ENCODE measurements around the gene PSMD2. TPM values are rescaled to one million over a fixed set of nuclear protein-coding genes. Genes with fewer than 3 reads are reported as not detected.

PSMD2 gene
- total and polyA plus RNA-seq, 10 of the 15 experiments (the other 5 are each of a cell fraction or from before 2014, with no cell fraction given) = 103 to 515 (median 197) TPM

- in situ Hi-C loops (cut with MboI) (no loop called here), intact Hi-C loops (cut with micrococcal nuclease; ENCODE audit: unreplicated experiment) (no loop called here)
- SMC1A ChIA-PET (ENCODE audit: uncharacterized antibody, unreplicated experiment) = interaction anchor here (0.6 kb wide), 1 partner anchor 229 kb away, joined by 3 read pairs; no protein-coding TSS in a partner anchor
- CTCF ChIA-PET = no interaction called here
- no peak overlapping the region for H3K4me3 ChIP-seq
- ATAC-seq (no peak), DNase-seq (ENCODE audit: low read depth, low spot score) (no peak), FAIRE-seq (no peak)
- no peak overlapping the region for H3K4me2 ChIP-seq (ENCODE audit: control insufficient read depth, insufficient read depth)
- H3K9ac ChIP-seq (ENCODE audit: control insufficient read depth, insufficient read depth, low read length) = no peak overlapping the region
- H3K27ac ChIP-seq (ENCODE audit: control insufficient read depth, insufficient read depth) = no peak overlapping the region
- H3K4me1 ChIP-seq (ENCODE audit: control insufficient read depth, insufficient read depth, low read length) = no peaks in the 10 kb centered on the region; the same call in 1 of the 2 replicates
- H3K27me3 ChIP-seq (replicated peaks in 1 of 2; ENCODE audit: control insufficient read depth in 2 of 2, insufficient read depth in 2 of 2, low read length in 1 of 2) = no peaks in the 10 kb centered on the region
- H3K79me2 ChIP-seq (ENCODE audit: control insufficient read depth, insufficient read depth, low read length) = peaks cover 18% of the 10 kb centered on the region
- RAD21 ChIA-PET (ENCODE audit: unreplicated experiment) = no interaction called here
- peaks cover 71 to 78% of the 10 kb centered on the region in 2 experiments for H3K36me3 ChIP-seq (ENCODE audit: control insufficient read depth in 2 of 2, insufficient read depth in 2 of 2, low read length in 1 of 2)
- POLR2A ChIA-PET = no interaction called here
- H2AFZ ChIP-seq (ENCODE audit: control insufficient read depth, low read depth, low read length) = no peak overlapping the region
- no TSS peak for BruUV-seq (replicated peaks)
- WGBS (ENCODE audit: insufficient coverage, insufficient replicate concordance, low lambda C conversion rate, missing lambda C conversion rate) = 98% methylated on average over 8 of the region's 8 CpGs
- H4K20me1 ChIP-seq (ENCODE audit: control insufficient read depth, insufficient read depth) = no peaks in the 10 kb centered on the region; the same call in none of the 2 replicates
- no peaks in the 10 kb centered on the region for H3K9me3 ChIP-seq (replicated peaks; ENCODE audit: control insufficient read depth, insufficient read depth, low read length)
- no peak for TF ChIP-seq SP1 (IDR thresholded peaks at IDR 0.05; ENCODE audit: low read depth, low read length)
- no peak for TF ChIP-seq USF2 (IDR thresholded peaks at IDR 0.05; ENCODE audit: borderline replicate concordance, low read depth, low read length)
Measured at GRCh38 chr3:184323696-184324095, 24.7 kb downstream of the PSMD2 start.

- no peak overlapping the region for H2AFZ ChIP-seq (ENCODE audit: control insufficient read depth, low read depth, low read length)
- ChIA-PET CTCF (interaction anchor here (1.8 kb wide), 1 partner anchor 29 kb away, joined by 6 read pairs; no protein-coding TSS in a partner anchor), RAD21 (ENCODE audit: unreplicated experiment) (no interaction called here), POLR2A (interaction anchor here (0.7 kb wide), 1 partner anchor 138 kb away, joined by 3 read pairs; no protein-coding TSS in a partner anchor), SMC1A (ENCODE audit: uncharacterized antibody, unreplicated experiment) (no interaction called here)
- H3K4me2 ChIP-seq (ENCODE audit: control insufficient read depth, insufficient read depth) = no peak overlapping the region
- BruUV-seq (replicated peaks) = TSS peak; percentile 3
- no peaks in the 10 kb centered on the region; the same call in 1 of the 2 replicates for H3K4me1 ChIP-seq (ENCODE audit: control insufficient read depth, insufficient read depth, low read length)
- FAIRE-seq = no peak
- H3K4me3 ChIP-seq = no peak overlapping the region
- WGBS (ENCODE audit: insufficient coverage, insufficient replicate concordance, low lambda C conversion rate, missing lambda C conversion rate) = 98% methylated on average over 12 of the region's 13 CpGs
- H3K9ac ChIP-seq (ENCODE audit: control insufficient read depth, insufficient read depth, low read length) = no peak overlapping the region
- intact Hi-C loops (cut with micrococcal nuclease; ENCODE audit: unreplicated experiment) (no loop called here), in situ Hi-C loops (cut with MboI) (no loop called here)
- no peaks in the 10 kb centered on the region; the same call in none of the 2 replicates for H4K20me1 ChIP-seq (ENCODE audit: control insufficient read depth, insufficient read depth)
- no peaks in the 10 kb centered on the region for H3K9me3 ChIP-seq (replicated peaks; ENCODE audit: control insufficient read depth, insufficient read depth, low read length)
- no peaks in the 10 kb centered on the region for H3K27me3 ChIP-seq (replicated peaks in 1 of 2; ENCODE audit: control insufficient read depth in 2 of 2, insufficient read depth in 2 of 2, low read length in 1 of 2)
- no peak overlapping the region for H3K27ac ChIP-seq (ENCODE audit: control insufficient read depth, insufficient read depth)
- no peak for DNase-seq (ENCODE audit: low read depth, low spot score)
- TF ChIP-seq KAT2A (conservative IDR thresholded peaks at IDR 0.05; ENCODE audit: control insufficient read depth, low read depth, low read length) = no peak
- peak; percentile 15; the same call in 1 of the 2 replicates for TF ChIP-seq POLR2AphosphoS5 (IDR thresholded peaks at IDR 0.05; ENCODE audit: low read length)
- peaks cover 66 to 79% of the 10 kb centered on the region in 2 experiments for H3K36me3 ChIP-seq (ENCODE audit: control insufficient read depth in 2 of 2, insufficient read depth in 2 of 2, low read length in 1 of 2)
- peaks cover 5% of the 10 kb centered on the region for H3K79me2 ChIP-seq (ENCODE audit: control insufficient read depth, insufficient read depth, low read length)
- ATAC-seq = no peak
Measured at GRCh38 chr3:184325269-184325668, 26.2 kb downstream of the PSMD2 start.

Data from GM12878 (cell line).